HG02759 (cell line): ENCODE measurements around the gene PNKD.
A peak's percentile ranks its signal among the peaks of the same experiment; 100 is the strongest.
"Not testable (repeated sequence)": the region's sequence is repeated elsewhere in the genome, so short reads cannot be mapped to it uniquely, and the experiment has no call there.

Experiments used
- ATAC-seq: cut with Tn5 transposase; IDR thresholded peaks from one replicate; pipeline ENCODE4 v1.9.1; 2021; ENCODE audit warnings: mild to moderate bottlenecking, moderate library complexity; ENCODE audit not compliant: unreplicated experiment

The PNKD gene

DNA sequence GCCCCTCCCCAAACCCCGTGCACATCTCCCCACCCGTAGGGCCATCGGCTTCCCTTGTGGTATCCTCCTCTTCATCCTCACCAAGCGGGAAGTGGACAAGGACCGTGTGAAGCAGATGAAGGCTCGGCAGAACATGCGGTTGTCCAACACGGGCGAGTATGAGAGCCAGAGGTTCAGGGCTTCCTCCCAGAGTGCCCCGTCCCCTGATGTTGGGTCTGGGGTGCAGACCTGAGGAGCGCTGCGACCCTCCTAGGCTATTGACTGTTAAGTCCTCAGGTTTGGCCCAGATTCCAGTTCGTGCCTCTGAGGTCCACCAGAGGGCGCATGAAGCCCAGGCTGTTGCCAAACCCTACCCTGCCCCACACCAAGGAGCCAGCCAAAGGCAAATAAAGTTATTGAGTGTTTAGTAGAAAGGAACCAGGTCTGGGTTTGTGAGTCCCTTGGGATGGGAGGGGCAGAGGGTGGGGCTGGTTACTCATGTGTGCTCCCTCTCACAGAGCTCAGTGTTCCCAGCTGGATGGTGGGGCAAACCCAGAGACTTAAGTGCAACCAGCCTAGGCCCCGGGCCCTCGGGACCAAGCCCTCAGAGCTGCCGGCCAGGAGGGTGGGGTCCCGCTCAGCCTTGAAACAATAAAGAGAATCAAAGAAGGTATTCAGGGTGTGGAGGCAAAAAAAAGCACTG lies 2.4 kb downstream of the PNKD start:
- no peak for ATAC-seq

DNA sequence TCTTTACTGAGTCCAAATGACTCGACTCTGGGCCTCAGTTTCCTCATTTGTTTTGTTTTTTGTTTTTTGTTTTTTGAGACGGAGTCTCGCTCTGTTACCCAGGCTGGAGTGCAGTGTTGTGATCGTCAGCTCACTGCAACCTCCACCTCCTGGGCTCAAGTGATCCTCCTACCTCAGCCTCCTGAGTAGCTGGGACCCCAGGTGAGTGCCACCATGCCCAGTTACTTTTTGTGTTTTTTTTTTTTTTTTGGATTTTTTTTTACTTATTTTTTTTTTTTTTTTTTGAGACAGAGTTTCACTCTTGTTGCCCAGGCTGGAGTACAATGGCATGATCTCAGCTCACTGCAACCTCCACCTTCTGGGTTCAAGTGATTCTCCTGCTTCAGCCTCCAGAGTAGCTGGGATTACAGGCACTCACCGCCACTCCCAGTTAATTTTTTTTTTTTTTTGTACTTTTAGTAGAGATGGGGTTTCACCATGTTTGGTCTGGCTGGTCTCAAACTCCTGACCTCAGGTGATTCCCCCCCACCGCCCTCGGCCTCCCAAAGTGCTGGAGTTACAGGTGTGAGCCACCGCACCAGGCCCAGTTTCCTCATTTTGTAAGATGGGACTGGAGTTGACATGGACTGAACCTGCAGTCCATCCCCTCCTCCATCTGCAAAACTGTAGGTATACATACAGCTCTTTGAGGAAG lies 3.0 kb downstream of the PNKD start:
- not testable (repeated sequence) for ATAC-seq

DNA sequence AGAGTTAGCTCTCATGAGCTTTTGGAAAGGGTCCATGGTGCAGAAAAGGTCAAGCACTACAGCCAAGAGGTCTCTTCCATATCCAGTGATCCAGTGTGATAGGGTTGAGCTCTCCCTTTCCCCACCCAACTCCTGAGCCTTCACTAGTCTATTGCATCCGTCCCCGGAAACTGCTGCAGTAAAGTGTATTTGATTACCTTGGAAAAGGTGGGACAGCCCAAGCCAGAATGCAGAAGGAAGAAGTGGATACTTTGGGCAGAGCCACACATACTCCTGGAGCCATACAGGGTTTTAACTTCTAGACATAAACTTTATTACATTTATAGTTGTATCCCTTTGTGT lies 3.6 kb downstream of the PNKD start:
- ATAC-seq: no peak

DNA sequence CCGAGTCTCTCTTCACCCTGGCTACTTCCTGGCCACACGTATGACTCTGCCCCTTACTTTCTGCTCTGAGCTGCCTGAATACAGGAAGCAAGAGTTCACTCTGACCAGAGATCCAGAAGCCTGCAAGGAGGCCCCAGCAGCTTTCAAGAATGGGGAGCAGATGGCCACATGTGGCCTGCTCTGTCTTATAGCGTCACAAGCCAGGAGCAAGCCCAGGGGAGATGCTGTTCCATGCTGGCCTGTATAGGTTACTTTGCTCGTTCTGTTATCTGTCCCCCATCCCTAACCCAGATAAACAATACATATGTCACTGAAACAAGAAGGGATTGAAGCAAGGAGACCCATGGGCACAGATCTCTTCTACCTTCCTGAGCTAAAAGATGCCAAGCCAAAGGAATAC lies 4.3 kb downstream of the PNKD start:
- no peak for ATAC-seq

DNA sequence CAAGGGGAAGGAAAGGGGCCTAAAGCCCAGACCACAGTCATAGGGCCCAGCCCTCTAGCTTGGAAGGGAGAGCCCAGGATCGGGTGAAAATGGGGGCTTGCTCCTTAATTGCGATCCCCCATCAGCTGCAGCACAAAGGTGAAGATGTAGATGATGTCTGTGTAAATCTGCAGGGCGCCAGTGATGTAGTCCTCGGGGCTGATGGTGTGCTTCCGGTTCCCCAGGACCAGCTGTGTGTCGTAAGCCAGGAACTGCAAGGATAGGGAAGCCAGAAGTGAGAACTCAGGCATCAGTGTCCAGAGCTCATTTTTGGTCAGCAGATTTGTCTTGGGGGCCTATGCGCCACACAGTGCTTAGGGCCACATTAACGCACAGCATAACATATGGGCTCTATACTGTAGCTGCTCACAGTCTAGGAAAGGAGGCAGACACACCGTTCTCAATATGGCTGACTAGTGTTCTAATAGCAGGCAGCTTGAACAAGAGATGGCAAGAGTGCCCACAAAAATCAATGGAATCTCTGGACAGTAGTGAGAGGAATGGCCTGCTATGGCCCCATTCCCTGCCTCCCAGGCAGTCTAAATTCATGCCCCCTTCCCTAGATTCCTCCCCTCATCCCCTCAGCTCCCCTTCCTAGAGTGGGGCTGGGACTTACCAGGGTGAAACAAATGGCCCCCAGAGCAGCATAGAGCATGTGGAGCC lies 5.2 kb downstream of the PNKD start:
- no peak for ATAC-seq

DNA sequence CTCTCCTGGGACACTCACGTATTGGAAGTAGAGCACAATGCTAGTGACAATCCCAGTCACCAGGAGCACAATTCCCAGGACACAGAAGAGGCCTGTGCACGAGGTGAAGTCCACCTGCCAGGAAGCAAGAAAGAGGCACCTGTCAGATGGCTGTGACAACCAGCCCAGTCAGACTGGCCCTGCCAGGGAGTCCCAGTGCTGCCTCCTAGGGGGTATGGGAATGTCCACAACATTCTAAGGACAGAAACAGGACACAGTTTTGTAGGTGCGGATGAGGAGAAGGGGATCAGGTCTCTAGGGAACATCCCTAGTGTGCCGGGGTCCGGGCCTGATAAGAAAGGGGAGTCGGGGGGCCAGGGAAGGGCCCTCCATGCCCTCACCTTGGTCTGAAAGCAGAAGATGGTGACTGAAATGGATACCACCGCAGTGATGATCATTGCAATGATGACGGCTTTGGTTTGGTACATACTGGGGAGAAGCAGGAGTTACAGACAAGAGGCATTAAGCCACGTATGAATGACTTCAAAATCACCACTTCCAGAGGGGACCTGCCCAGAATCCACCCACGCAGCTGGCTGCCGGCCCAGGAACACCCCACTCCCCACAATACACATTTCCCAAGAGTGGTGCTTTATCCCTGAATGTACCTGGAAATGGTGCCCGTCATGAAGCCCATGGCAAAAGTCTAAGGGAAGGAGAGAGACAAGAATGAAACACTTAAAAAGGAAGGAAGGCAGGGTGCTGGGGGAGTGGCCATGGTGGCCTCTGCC lies 6.9 kb downstream of the PNKD start:
- ATAC-seq: no peak

DNA sequence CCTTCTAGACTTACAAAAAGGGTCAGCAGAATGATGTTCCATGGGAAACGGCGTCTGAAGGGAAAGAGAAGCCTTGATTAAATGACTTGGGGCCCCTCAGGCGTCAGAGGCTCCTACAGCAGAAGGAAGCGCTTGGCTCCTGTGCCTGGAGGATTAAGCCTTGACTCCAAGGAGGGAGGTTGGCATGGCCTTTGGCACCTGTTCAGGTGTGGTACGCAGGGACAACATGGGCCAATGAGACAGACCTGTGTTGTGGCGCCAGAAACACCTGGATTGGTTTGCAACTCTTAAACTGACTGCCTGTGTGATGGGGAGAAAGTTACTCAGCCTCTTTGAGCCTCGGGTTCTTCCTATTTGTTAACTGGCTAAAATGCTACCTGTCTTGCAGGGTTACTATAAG lies 7.6 kb downstream of the PNKD start:
- ATAC-seq: no peak

DNA sequence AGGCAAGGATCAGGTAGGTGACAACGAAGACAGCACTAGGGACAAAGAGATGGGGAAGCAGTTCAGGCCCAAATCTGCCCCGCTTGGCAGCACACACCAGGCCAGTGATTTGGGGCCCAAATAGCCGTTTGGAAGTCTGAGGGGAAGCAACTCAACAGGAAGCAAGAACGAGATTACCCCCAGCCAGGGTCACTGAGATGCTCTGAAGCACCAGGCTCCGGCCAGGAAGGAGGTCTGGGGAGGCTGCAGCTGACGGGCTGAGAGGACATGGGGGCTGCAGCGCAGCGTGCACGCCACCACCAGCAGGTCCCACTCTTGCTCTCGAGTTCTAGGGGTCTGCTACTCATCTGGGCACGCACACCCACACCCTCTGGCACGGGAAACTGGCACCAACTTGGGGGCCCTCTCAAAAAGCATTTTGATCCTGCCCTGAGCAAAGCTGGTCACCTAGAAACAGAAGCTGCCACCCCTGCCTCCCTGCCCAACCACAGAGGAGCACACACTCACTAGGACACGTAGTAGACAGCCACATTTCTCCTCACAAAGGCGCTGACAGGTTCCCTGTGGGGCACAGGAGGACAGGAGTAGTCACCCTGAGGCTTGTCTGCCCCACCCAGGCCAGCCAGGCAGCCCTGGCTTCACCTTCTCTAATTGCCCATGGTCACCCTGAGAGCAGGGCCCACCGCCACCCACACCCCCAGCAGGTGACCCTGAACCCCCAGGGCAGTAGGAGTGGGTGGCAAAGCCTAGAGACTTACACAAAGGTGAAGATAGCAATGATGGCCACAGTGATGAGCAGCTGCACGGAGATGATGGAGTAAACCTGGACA lies 8.4 kb downstream of the PNKD start:
- no peak for ATAC-seq

DNA sequence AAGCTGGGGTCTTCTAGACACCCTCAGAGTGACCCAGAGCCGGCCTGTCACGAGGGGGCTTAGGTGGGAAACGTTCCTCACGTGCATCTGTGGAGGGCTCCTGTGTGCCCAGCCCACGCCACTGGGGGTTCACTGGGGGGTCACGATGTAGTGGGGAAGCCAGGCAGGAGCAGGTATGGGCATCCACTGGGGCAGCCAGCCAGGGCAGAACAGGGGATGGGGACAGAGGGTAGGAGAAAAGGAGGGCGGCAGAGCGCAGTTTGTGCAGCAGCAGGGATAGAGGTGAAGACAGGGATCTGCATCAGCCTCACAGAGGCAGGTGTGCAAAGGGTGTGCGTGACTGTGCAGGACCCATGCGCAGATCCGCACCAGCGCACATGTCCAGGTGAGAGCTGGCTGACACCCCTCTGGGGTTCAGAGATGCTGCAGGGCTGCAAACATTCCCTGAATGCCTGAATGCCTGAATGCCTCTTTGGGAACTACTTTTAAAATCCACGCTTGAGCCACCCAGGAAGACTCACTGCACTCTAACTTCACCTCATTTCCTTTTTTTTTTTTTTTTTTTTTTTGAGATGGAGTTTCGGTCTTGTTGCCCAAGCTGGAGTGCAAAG lies 10.0 kb downstream of the PNKD start:
- ATAC-seq: no peak

DNA sequence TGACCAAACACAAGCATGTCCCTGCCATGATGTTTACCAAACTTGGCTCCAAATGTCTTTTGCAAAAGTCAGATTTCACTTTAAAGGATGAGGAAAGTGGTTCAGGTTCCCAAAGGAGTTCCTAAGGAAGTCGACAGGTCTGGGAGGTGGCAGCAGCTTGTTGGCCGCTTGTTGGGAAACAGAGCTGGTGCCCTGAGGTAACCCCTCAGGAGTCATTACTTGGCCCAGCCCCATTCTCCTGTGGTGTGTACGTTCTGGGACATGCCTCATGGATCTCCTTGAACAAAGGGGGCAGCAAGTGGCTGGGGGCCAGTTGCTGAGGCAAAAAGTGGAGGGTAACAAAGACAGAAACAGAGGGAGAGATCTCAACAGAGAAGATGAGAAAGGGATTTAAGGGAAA lies 11.1 kb downstream of the PNKD start:
- no peak for ATAC-seq

DNA sequence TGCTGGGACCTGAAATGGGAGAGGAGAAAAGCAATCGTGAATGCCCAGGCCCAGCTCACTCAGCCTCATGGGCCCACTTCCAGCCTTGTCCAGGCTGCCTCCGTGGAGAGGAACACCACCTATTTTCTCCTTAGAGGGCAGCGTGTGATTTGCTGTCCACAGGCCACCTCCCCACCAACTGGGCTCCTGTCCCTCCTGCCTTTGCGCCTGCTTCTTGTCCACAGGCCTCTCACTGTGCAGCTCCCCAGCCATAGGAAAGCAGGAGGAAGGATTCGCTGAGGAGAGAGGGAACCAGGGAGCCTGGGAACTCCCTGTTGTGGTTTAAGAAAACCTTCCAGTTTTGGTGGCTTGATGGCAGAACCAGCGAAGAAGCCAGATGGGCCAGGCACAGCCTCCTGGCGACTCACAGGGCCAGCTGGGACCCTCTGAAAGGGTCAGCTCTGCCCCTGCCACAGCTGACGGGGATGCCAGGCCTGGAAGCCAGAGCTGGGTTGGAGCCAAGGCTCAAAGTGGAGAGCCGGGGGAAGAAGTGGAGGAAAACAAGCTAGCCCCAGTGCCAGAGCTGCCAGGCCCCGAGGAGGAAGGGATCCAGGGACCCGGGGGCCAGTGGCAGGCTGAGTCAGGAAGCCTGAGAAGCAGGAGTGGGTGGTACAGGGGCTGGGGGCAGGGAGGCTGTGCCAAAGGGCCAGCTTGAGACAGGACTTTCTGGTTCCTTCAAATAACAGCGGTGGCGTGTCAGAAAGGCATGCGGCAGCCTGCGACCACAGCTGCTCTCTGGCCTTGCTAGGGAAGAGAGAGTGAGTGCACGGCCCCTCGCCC lies 12.1 kb downstream of the PNKD start:
- no peak for ATAC-seq

DNA sequence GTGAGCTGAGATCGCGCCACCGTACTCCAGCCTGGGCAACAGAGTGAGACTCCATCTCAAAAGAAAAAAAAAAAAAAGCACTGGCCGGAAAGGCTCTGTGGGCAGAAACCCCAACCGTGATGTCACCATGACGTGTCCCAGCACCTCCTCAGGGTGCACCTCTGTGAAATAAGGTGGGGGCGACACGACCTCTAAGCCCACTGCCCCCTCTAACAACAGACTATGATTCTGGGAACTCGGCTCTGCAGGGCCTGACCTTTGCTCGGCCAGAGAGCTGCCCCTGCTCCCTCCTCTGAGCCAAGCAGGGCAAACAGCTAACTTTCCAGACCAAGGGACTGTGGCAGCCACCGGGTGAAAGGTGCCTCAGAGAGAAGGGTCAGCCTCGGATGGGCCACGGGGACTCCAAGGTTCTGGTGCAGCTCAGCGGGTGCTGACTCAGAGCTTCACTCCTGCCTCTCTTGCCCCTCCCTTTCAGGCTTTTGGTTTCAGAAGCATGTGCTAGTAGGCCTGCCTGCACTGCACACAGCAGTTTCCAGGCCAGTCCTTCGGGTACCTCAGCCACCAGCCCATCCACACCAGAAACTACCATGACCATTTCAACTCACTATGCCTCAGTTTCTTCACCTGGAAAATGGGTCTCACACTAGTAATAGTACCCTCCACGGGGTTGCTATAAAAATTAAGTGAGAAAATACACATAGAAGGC lies 13.9 kb downstream of the PNKD start:
- peak; percentile 41 for ATAC-seq

DNA sequence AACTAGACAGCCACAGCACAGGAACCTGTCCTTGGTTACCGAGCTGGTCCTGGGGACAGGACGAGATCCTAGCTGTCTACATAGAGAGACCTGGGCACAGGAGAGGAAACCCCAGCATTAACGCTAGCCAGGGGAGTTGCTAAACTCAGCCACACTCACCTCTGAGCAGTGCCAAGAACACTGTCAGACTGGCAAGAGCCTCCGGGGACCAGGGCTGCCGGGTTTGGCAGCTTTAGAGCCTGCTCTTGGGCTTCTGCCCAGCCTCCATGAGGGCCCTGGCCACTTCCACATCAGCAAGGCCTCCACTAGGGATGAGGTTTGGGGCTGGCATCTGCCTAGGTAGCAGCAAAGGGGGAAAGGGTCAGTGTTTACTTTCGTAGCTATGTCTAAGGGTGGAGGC lies 15.3 kb downstream of the PNKD start:
- no peak for ATAC-seq

DNA sequence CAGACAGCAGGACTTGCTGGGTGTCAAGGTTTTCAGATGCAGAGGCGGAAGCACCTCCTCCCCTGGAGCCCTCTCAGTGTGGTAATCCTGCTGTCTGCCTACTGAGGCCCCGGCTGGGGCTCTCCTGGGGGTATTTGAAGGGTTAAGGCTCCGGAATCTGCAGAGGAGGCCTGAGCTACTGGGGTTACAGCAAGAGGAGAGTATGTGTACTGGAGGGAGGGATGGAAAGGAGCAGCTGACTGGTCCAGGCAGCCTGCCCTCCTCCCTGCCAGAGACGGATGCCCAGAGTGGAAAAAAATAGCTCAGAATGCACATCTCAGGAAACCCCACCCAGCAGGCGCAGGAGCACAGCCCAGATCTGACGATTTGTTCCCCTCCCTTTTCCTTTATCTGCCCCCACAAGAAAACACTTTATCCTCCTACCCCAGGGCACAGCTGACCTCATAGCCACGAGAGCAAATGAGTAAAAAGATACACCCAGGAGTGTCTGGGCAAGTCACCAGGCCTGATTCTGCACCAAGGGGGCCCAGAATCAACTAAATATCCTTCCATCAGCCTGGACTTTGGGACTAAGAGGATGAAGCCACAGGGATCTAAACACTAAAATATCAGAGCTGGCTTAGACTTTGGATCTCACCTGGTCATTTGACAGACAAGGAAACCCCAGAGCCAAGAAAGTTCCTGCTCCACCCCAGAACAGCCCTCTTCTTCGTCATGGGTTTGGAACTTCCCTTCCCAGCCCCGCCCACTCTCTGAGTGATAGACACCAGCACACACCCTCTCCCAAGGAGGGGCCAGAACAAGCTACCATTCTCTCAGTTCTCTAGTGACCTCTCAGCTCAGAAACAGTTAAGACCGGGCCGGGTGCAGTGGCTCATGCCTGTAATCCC lies 16.5 kb downstream of the PNKD start:
- peak; percentile 66 for ATAC-seq

DNA sequence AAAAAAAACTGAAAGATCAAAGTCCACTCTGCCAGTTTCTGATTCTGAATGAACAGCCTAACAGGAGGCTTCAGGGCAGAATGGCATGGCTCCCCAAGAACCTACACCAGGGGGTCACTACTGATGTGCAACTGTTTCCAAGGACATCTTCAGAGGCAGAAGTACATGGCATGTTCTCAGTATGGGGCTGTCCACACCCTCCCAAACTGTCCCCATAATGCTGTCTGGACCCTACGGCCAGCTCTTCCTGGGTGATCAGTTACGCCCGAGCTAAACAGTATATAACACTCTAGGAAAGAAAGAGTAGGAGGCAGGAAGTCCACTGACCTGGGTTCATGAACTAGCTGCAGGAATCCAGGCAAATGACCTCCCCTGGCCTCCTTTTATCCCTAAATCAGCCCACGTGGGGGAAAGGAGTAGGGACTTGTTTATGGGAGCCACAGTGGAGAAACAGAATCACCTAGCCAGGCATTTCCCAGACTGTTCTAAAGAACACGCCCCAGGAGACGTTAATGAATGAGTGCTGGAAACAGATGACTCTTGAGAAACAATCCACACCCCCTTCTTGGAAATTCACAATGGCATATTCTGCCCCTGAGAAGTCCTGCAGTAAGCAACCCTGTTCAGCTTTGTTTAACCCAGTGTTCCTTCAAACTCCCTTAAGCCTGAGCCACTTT lies 19.5 kb downstream of the PNKD start:
- no peak for ATAC-seq

DNA sequence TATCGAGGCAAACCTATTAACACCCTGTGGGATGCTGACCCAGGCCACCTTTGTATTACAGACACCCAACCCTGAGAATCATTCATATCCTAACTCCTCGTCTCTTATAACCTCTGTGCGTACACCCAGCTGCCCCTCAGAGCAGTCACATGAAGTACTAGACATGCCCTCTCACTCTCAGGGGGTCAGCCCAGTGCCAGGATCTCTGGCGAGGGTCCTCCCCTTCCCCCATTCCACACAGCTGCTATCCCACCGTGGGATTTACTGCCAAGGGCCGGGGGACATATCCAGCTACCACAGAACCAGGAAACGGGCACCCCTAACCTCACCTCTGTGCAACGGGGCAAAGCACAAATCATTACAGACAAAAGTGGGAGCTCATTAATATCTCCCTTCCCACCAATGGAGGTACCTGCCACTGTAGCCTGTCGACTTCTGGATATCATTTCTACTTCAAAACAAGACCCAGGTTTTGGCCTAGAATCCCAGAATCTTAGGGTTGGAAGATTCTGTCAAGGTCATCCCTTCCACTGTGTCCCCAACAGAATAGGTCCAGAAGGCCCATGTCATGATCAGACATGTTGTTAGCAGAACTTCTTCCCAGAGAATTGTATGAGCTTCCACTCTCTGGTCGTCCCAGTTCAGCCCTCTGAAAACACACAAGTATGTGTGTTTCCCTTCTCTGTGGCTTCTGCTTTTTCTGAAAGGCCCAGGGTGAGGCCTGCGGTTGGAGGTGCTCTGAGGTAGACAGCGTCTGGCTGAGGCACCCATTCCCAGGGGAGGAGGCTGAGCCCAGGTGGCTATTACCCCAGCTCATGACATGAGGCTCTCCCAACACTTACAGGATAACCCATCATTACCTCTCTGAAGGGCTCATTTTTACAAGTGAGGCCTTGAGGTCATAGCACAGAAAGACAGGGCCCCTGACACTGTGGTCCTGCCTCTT lies 20.3 kb downstream of the PNKD start:
- ATAC-seq: peak; percentile 62
